GM23338 (cell line): Measurements from ENCODE around the gene BCL2. TPM values are rescaled to one million over a fixed set of nuclear protein-coding genes. Genes with fewer than 3 reads are reported as not detected.

Experiments
- ATAC-seq: fragments of 200-7000 bp; cut with Tn5 transposase; 3 replicates; pipeline ENCODE4 v1.9.1; 2020
- DNase-seq: peaks from one replicate; pipeline ENCODE4 v3.0.0-alpha.2; 2015; ENCODE audit warnings: low spot score
- H2AFZ ChIP-seq: fragments of 200-600 bp; sonication (generic); 2 replicates; pipeline ENCODE4 v1.8.0; 2016; ENCODE audit warnings: antibody characterized with exemption, mild to moderate bottlenecking, moderate library complexity
- H3F3A ChIP-seq: fragments of 200-600 bp; sonication (generic); replicated peaks from 2 replicates; pipeline ENCODE4 v1.8.0; 2017; ENCODE audit warnings: antibody characterized with exemption, mixed run types, low read depth
- H3K27ac ChIP-seq: fragments of 200-600 bp; sonication (generic); 2 replicates; pipeline ENCODE4 v1.6.1; 2016; ENCODE audit warnings: low read depth
- H3K27me3 ChIP-seq: fragments of 200-600 bp; sonication (generic); 2 replicates; pipeline ENCODE4 v1.8.0; 2016; ENCODE audit warnings: mild to moderate bottlenecking, mixed run types, moderate library complexity; ENCODE audit not compliant: insufficient read depth
- H3K36me3 ChIP-seq: fragments of 200-600 bp; sonication (generic); 2 replicates; pipeline ENCODE4 v1.8.0; 2016; ENCODE audit warnings: mild to moderate bottlenecking; ENCODE audit not compliant: insufficient read depth
- H3K4me1 ChIP-seq: fragments of 200-600 bp; sonication (generic); 2 replicates; pipeline ENCODE4 v1.8.0; 2016; ENCODE audit warnings: mild to moderate bottlenecking, moderate library complexity; ENCODE audit not compliant: insufficient read depth
- H3K4me2 ChIP-seq: fragments of 200-600 bp; sonication (generic); 2 replicates; pipeline ENCODE4 v1.7.1; 2017; ENCODE audit warnings: mixed run types
- H3K4me3 ChIP-seq: fragments of 200-600 bp; sonication (generic); 2 replicates; pipeline ENCODE4 v1.6.1; 2016; ENCODE audit warnings: mixed run types
- H3K79me2 ChIP-seq: fragments of 200-600 bp; sonication (generic); replicated peaks from 2 replicates; pipeline ENCODE4 v1.8.0; 2017; ENCODE audit warnings: mild to moderate bottlenecking; ENCODE audit not compliant: insufficient read depth
- H3K9me2 ChIP-seq: fragments of 200-600 bp; sonication (generic); 2 replicates; pipeline ENCODE4 v1.8.0; 2017; ENCODE audit not compliant: insufficient read depth
- H4K20me1 ChIP-seq: fragments of 200-600 bp; sonication (generic); replicated peaks from 2 replicates; pipeline ENCODE4 v1.8.0; 2017; ENCODE audit warnings: mild to moderate bottlenecking; ENCODE audit not compliant: insufficient read depth
- H3K27ac Mint-ChIP-seq: 2 replicates; pipeline ENCODE4 v1.8.0; 2020; ENCODE audit warnings: inconsistent platforms, mild to moderate bottlenecking, moderate library complexity, mixed read lengths
- H3K27me3 Mint-ChIP-seq: 3 replicates; pipeline ENCODE4 v1.8.0; 2022; ENCODE audit warnings: low read depth, mild to moderate bottlenecking, moderate library complexity, mixed read lengths, inconsistent platforms; ENCODE audit not compliant: insufficient read depth, poor library complexity
- H3K36me3 Mint-ChIP-seq: 3 replicates; pipeline ENCODE4 v1.8.0; 2021; ENCODE audit warnings: low read depth, mild to moderate bottlenecking, inconsistent platforms, moderate library complexity, mixed read lengths
- H3K4me1 Mint-ChIP-seq: 3 replicates; pipeline ENCODE4 v1.8.0; 2020; ENCODE audit warnings: mild to moderate bottlenecking, inconsistent platforms, mixed read lengths
- H3K4me3 Mint-ChIP-seq: 3 replicates; pipeline ENCODE4 v1.8.0; 2021; ENCODE audit warnings: moderate library complexity, mild to moderate bottlenecking, inconsistent platforms, mixed read lengths
- H3K9me3 Mint-ChIP-seq: 3 replicates; pipeline ENCODE4 v1.8.0; 2020; ENCODE audit warnings: moderate library complexity, mild to moderate bottlenecking, inconsistent platforms, mixed read lengths
- CREB1 ChIP-seq: fragments of 250-450 bp; sonication (Bioruptor Pico); IDR thresholded peaks from 2 replicates; pipeline ENCODE4 v1.5.0; 2020; ENCODE audit warnings: low read depth, mild to moderate bottlenecking, moderate library complexity
- EZH2 ChIP-seq: fragments of 200-600 bp; sonication (generic); IDR thresholded peaks from one replicate; pipeline ENCODE4 v1.8.0; 2017; ENCODE audit warnings: antibody characterized with exemption, mild to moderate bottlenecking, low read depth; ENCODE audit not compliant: unreplicated experiment
- EZH2phosphoT487 ChIP-seq: fragments of 200-600 bp; sonication (generic); IDR thresholded peaks from one replicate; pipeline ENCODE4 v1.8.1; 2018; ENCODE audit warnings: antibody characterized with exemption; ENCODE audit not compliant: unreplicated experiment
- JUNB ChIP-seq: IDR thresholded peaks from one replicate; pipeline ENCODE4 v1.6.1; 2016; ENCODE audit warnings: antibody characterized with exemption; ENCODE audit not compliant: unreplicated experiment
- NANOG ChIP-seq: IDR thresholded peaks from 2 replicates; pipeline ENCODE4 v1.6.1; 2016; ENCODE audit warnings: antibody characterized with exemption, borderline replicate concordance
- POLR2AphosphoS5 ChIP-seq: IDR thresholded peaks from 2 replicates; pipeline ENCODE4 v1.6.1; 2016; ENCODE audit warnings: antibody characterized with exemption, low read depth
- STAT1 ChIP-seq: IDR thresholded peaks from one replicate; pipeline ENCODE4 v1.6.1; 2016; ENCODE audit warnings: antibody characterized with exemption; ENCODE audit not compliant: unreplicated experiment
- ZNF114 ChIP-seq: fragments of 250-450 bp; sonication (Bioruptor Pico); IDR thresholded peaks from 2 replicates; pipeline ENCODE4 v1.5.0; 2020; ENCODE audit warnings: mild to moderate bottlenecking, moderate library complexity
- ZNF331 ChIP-seq: fragments of 250-450 bp; sonication (Bioruptor Pico); IDR thresholded peaks from 2 replicates; pipeline ENCODE4 v1.5.0; 2020; ENCODE audit warnings: low read depth, mild to moderate bottlenecking, moderate library complexity
- ZNF462 ChIP-seq: fragments of 250-450 bp; sonication (Bioruptor Pico); IDR thresholded peaks from 2 replicates; pipeline ENCODE4 v1.5.0; 2020; ENCODE audit warnings: mild to moderate bottlenecking, moderate library complexity
- polyA plus RNA-seq: library from polyadenylated mRNA; unstranded; fragments of >200 nt; fragmentation: Nextera tagmentation; extraction: Ambion mirVana; gene quantifications from 2 replicates; pipeline ENCODE4 v1.2.1, GENCODE V29; 2016
- total RNA-seq: library from RNA; depleted of rRNA; stranded (reverse); fragments of >200 nt; shearing (Covaris generic); gene quantifications from 2 replicates; pipeline ENCODE4 v1.2.3, GENCODE V29; 2014
- TF ChIP-seq, protein P1 (sequence below): IDR thresholded peaks from 2 replicates; pipeline ENCODE4 v1.6.1; 2016; ENCODE audit warnings: antibody characterized with exemption
- TF ChIP-seq, protein P2 (sequence below): IDR thresholded peaks from one replicate; pipeline ENCODE4 v1.6.1; 2018; ENCODE audit warnings: antibody characterized with exemption; ENCODE audit not compliant: unreplicated experiment
- TF ChIP-seq, protein P3 (sequence below), 2 experiments: fragments of 200-600 bp in 1 of 2; sonication (generic) in 1 of 2; conservative IDR thresholded peaks; 2 replicates each; pipeline versions ENCODE4 v1.5.1 to v1.6.1; 2016 to 2017; ENCODE audit warnings: antibody characterized with exemption in 2 of 2, low read depth in 2 of 2, mild to moderate bottlenecking in 2 of 2, moderate library complexity in 1 of 2

Gene BCL2
- total and polyA plus RNA-seq, 2 experiments from 2014 or later = 1.2 to 4.0 TPM

- no peaks in the 10 kb centered on the region for H3F3A ChIP-seq
- ATAC-seq (no peak), DNase-seq (no peak)
- H3K27ac ChIP-seq = no peak overlapping the region
- Mint-ChIP-seq H3K36me3 (no peaks in the 10 kb centered on the region), H3K4me1 (peaks cover 6% of the 10 kb centered on the region; the same call in 2 of the 3 replicates), H3K9me3 (no peaks in the 10 kb centered on the region), H3K27me3 (peaks cover 3% of the 10 kb centered on the region), H3K27ac (no peak overlapping the region), H3K4me3 (no peak overlapping the region)
- no peaks in the 10 kb centered on the region for H3K27me3 ChIP-seq
- no peak overlapping the region for H2AFZ ChIP-seq
- no peak overlapping the region for H3K4me3 ChIP-seq
- H3K36me3 ChIP-seq = no peaks in the 10 kb centered on the region
- no peaks in the 10 kb centered on the region for H3K79me2 ChIP-seq
- no peaks in the 10 kb centered on the region for H3K9me2 ChIP-seq
- no peaks in the 10 kb centered on the region for H4K20me1 ChIP-seq
- TF ChIP-seq STAT1 (no peak), POLR2AphosphoS5 (no peak), NANOG (no peak), ZNF462 (CRISPR knock-in tag) (no peak), EZH2 (no peak), ZNF331 (no peak), JUNB (no peak), ZNF114 (no peak), CREB1 (no peak), EZH2phosphoT487 (no peak)
- TF ChIP-seq, protein P1, sequence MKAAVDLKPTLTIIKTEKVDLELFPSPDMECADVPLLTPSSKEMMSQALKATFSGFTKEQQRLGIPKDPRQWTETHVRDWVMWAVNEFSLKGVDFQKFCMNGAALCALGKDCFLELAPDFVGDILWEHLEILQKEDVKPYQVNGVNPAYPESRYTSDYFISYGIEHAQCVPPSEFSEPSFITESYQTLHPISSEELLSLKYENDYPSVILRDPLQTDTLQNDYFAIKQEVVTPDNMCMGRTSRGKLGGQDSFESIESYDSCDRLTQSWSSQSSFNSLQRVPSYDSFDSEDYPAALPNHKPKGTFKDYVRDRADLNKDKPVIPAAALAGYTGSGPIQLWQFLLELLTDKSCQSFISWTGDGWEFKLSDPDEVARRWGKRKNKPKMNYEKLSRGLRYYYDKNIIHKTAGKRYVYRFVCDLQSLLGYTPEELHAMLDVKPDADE = no peak
- TF ChIP-seq, protein P2, sequence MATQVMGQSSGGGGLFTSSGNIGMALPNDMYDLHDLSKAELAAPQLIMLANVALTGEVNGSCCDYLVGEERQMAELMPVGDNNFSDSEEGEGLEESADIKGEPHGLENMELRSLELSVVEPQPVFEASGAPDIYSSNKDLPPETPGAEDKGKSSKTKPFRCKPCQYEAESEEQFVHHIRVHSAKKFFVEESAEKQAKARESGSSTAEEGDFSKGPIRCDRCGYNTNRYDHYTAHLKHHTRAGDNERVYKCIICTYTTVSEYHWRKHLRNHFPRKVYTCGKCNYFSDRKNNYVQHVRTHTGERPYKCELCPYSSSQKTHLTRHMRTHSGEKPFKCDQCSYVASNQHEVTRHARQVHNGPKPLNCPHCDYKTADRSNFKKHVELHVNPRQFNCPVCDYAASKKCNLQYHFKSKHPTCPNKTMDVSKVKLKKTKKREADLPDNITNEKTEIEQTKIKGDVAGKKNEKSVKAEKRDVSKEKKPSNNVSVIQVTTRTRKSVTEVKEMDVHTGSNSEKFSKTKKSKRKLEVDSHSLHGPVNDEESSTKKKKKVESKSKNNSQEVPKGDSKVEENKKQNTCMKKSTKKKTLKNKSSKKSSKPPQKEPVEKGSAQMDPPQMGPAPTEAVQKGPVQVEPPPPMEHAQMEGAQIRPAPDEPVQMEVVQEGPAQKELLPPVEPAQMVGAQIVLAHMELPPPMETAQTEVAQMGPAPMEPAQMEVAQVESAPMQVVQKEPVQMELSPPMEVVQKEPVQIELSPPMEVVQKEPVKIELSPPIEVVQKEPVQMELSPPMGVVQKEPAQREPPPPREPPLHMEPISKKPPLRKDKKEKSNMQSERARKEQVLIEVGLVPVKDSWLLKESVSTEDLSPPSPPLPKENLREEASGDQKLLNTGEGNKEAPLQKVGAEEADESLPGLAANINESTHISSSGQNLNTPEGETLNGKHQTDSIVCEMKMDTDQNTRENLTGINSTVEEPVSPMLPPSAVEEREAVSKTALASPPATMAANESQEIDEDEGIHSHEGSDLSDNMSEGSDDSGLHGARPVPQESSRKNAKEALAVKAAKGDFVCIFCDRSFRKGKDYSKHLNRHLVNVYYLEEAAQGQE = no peak
- TF ChIP-seq, protein P3, sequence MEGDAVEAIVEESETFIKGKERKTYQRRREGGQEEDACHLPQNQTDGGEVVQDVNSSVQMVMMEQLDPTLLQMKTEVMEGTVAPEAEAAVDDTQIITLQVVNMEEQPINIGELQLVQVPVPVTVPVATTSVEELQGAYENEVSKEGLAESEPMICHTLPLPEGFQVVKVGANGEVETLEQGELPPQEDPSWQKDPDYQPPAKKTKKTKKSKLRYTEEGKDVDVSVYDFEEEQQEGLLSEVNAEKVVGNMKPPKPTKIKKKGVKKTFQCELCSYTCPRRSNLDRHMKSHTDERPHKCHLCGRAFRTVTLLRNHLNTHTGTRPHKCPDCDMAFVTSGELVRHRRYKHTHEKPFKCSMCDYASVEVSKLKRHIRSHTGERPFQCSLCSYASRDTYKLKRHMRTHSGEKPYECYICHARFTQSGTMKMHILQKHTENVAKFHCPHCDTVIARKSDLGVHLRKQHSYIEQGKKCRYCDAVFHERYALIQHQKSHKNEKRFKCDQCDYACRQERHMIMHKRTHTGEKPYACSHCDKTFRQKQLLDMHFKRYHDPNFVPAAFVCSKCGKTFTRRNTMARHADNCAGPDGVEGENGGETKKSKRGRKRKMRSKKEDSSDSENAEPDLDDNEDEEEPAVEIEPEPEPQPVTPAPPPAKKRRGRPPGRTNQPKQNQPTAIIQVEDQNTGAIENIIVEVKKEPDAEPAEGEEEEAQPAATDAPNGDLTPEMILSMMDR (conservative IDR thresholded peaks at IDR 0.05; ENCODE audit: low read depth in 2 of 2) = no peak
- H3K4me2 ChIP-seq = no peak overlapping the region
- H3K4me1 ChIP-seq = no peaks in the 10 kb centered on the region
Measured at GRCh38 chr18:63187791-63188460, 131.6 kb downstream of the BCL2 start.
